Measurements from ENCODE around the gene RGR. TPM values are rescaled to one million over a fixed set of nuclear protein-coding genes. Genes with fewer than 3 reads are reported as not detected.

Gene RGR
- polyA plus RNA-seq, 2 of the 4 experiments (the other 2 are of a cell fraction) = not detected

DNA sequence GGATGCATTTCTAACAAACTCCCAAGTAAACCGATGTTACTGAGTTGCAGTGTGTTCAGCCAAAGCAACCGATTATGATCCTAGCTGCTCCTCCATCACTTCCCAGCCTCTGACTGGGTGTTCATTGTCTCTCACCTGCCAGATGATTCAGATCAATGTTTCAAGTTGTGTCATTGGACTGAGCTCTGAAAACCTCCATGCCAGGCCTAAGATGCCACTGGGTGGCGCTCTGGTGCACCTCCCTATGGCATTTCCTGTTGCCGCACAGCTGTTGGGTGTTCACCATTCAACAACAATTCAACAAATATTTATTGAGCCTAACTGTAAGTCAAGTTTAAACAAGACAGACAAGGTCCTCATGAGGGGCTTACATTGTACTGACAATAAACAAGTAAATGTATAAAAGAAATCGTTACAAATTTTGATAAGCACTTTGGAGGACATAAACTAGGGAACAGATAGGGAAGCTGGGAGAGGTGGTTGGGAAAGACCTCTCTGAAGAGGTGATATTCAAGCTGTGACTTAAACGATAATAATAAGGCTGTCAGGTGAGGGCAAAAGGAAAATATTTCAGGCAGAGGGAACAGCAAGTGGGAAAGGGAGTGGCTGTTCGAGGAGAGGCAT is 22.8 kb downstream of the RGR start:
- DNase-seq (ENCODE audit: low read depth in 1 of 2, low spot score in 1 of 2) (peak; percentile 26 to 58), ATAC-seq (peak in 1 of 2 experiments; percentile 70; a peak in 3 of 6 replicates), FAIRE-seq (no peak)
- TF ChIP-seq, protein P1, sequence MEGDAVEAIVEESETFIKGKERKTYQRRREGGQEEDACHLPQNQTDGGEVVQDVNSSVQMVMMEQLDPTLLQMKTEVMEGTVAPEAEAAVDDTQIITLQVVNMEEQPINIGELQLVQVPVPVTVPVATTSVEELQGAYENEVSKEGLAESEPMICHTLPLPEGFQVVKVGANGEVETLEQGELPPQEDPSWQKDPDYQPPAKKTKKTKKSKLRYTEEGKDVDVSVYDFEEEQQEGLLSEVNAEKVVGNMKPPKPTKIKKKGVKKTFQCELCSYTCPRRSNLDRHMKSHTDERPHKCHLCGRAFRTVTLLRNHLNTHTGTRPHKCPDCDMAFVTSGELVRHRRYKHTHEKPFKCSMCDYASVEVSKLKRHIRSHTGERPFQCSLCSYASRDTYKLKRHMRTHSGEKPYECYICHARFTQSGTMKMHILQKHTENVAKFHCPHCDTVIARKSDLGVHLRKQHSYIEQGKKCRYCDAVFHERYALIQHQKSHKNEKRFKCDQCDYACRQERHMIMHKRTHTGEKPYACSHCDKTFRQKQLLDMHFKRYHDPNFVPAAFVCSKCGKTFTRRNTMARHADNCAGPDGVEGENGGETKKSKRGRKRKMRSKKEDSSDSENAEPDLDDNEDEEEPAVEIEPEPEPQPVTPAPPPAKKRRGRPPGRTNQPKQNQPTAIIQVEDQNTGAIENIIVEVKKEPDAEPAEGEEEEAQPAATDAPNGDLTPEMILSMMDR (IDR thresholded peaks at IDR 0.05) = peak; percentile 45
- TF ChIP-seq CBX2 (IDR thresholded peaks at IDR 0.05; ENCODE audit: borderline replicate concordance, low read depth) (no peak), CHD4 (IDR thresholded peaks at IDR 0.05; ENCODE audit: borderline replicate concordance) (no peak), RAD21 (conservative IDR thresholded peaks at IDR 0.05 in 1 of 2, IDR thresholded peaks at IDR 0.05 in 1 of 2) (peak in 1 of 2 experiments; percentile 34; a peak in 1 of 5 replicates), ZC3H11A (IDR thresholded peaks at IDR 0.05) (no peak), ESRRA (IDR thresholded peaks at IDR 0.05; ENCODE audit: borderline replicate concordance, low read length) (no peak)
- TF ChIP-seq, protein P2, sequence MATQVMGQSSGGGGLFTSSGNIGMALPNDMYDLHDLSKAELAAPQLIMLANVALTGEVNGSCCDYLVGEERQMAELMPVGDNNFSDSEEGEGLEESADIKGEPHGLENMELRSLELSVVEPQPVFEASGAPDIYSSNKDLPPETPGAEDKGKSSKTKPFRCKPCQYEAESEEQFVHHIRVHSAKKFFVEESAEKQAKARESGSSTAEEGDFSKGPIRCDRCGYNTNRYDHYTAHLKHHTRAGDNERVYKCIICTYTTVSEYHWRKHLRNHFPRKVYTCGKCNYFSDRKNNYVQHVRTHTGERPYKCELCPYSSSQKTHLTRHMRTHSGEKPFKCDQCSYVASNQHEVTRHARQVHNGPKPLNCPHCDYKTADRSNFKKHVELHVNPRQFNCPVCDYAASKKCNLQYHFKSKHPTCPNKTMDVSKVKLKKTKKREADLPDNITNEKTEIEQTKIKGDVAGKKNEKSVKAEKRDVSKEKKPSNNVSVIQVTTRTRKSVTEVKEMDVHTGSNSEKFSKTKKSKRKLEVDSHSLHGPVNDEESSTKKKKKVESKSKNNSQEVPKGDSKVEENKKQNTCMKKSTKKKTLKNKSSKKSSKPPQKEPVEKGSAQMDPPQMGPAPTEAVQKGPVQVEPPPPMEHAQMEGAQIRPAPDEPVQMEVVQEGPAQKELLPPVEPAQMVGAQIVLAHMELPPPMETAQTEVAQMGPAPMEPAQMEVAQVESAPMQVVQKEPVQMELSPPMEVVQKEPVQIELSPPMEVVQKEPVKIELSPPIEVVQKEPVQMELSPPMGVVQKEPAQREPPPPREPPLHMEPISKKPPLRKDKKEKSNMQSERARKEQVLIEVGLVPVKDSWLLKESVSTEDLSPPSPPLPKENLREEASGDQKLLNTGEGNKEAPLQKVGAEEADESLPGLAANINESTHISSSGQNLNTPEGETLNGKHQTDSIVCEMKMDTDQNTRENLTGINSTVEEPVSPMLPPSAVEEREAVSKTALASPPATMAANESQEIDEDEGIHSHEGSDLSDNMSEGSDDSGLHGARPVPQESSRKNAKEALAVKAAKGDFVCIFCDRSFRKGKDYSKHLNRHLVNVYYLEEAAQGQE (IDR thresholded peaks at IDR 0.05) = no peak
- Histone ChIP-seq H3K27ac (no peak overlapping the region), H3K4me3 (no peak overlapping the region), H3K9me3 (no peaks in the 10 kb centered on the region), H3K4me1 (no peaks in the 10 kb centered on the region), H3K4me2 (no peak overlapping the region)
- CTCF ChIA-PET = interaction anchor here (0.6 to 15.3 kb wide), 9 partner anchors 8 to 271 kb away, joined by 3 to 341 read pairs (median 3); no protein-coding TSS in a partner anchor
- WGBS (ENCODE audit: missing lambda C conversion rate) = 33% methylated on average over 6 of the region's 7 CpGs
- POLR2A ChIA-PET = no interaction called here

DNA sequence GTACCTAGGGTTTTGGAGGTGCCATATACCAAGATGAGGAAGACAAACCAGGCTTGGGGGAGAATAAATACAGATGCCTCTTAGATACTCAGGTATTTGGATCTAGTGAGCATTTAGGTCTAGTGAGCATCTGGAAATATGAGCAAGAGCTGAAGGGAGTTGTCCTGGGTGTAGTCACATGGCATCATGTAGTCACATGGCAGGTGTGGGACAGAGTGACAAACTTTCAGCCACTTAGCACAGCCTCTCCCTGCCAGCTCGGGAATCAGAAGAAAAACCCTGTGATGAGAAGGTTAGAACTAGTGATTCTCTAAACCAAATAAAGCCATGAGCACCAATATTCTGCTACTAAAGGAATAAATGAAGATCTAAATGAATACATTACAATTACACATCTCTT is 24.3 kb downstream of the RGR start:
- H3K4me1 ChIP-seq = no peaks in the 10 kb centered on the region
- ATAC-seq (no peak), FAIRE-seq (no peak), DNase-seq (ENCODE audit: low read depth in 1 of 2, low spot score in 1 of 2) (no peak)
- TF ChIP-seq HOXB5 (CRISPR knock-in tag; IDR thresholded peaks at IDR 0.05) = no peak
- no peak for TF ChIP-seq ZNF302 (CRISPR knock-in tag; IDR thresholded peaks at IDR 0.05)
- no peak for TF ChIP-seq POLR2A (IDR thresholded peaks at IDR 0.05; ENCODE audit: low read length)
- TF ChIP-seq FOXS1 (CRISPR knock-in tag; IDR thresholded peaks at IDR 0.05) = no peak
- no peak for TF ChIP-seq CHD4 (IDR thresholded peaks at IDR 0.05; ENCODE audit: borderline replicate concordance)
- TF ChIP-seq, protein P3, sequence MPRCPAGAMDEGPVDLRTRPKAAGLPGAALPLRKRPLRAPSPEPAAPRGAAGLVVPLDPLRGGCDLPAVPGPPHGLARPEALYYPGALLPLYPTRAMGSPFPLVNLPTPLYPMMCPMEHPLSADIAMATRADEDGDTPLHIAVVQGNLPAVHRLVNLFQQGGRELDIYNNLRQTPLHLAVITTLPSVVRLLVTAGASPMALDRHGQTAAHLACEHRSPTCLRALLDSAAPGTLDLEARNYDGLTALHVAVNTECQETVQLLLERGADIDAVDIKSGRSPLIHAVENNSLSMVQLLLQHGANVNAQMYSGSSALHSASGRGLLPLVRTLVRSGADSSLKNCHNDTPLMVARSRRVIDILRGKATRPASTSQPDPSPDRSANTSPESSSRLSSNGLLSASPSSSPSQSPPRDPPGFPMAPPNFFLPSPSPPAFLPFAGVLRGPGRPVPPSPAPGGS (IDR thresholded peaks at IDR 0.05) = no peak
- no peak for TF ChIP-seq CEBPB (IDR thresholded peaks at IDR 0.05)
- TF ChIP-seq CBX8 (IDR thresholded peaks at IDR 0.05) = no peak
- TF ChIP-seq PHF8 (IDR thresholded peaks at IDR 0.05; ENCODE audit: borderline replicate concordance, low read depth) = no peak
- TF ChIP-seq MYC (IDR thresholded peaks at IDR 0.05; ENCODE audit: borderline replicate concordance, low read length) = no peak
- no peak for TF ChIP-seq SMC3 (IDR thresholded peaks at IDR 0.05)
- H3K4me3 ChIP-seq = no peak overlapping the region
- 19% methylated on average over 1 of the region's 1 CpG for WGBS (ENCODE audit: missing lambda C conversion rate)
- POLR2A ChIA-PET = no interaction called here
- H3K9me3 ChIP-seq = no peaks in the 10 kb centered on the region
- CTCF ChIA-PET = interaction anchor here (1.3 to 15.3 kb wide), 3 partner anchors 12 to 270 kb away, joined by 3 to 341 read pairs (median 4); no protein-coding TSS in a partner anchor
- H3K27ac ChIP-seq = no peak overlapping the region
- H3K4me2 ChIP-seq = no peak overlapping the region

Data from A549 (cell line).